K562 (cell line): ENCODE results near the gene PRDM15. TPM values are rescaled to one million over a fixed set of nuclear protein-coding genes. Genes with fewer than 3 reads are reported as not detected.

Source experiments
- ATAC-seq: fragments of 200-7000 bp; cut with Tn5 transposase; 3 replicates; pipeline ENCODE4 v1.9.1; 2020; ENCODE audit warnings: moderate library complexity
- BruUV-seq: library from RNA; stranded (reverse); fragments of 400-500 nt; replicated peaks from 2 replicates; lab custom pipeline; 2021; lab: Mats Ljungman, UMichigan
- CTCF ChIA-PET: fragments of 300-600 bp; formaldehyde crosslinking; extraction: SDS; loops from one replicate; lab custom pipeline; 2021; ENCODE audit warnings: low intra/inter-chr PET ratio; lab: Yijun Ruan, JAX
- POLR2A ChIA-PET: fragments of 300-600, 350-650 bp; sonication (Branson Sonifier 250); formaldehyde crosslinking; extraction: SDS; loops from one replicate; lab custom pipeline; 2021; ENCODE audit warnings: antibody characterized with exemption, inconsistent platforms; lab: Yijun Ruan, JAX
- DNase-seq, 4 experiments: peaks; one replicate each; pipeline versions ENCODE4 v3.0.0 to v3.0.0-alpha.2; 2011 to 2018; ENCODE audit warnings: low spot score in 3 of 4, mixed read lengths in 3 of 4; ENCODE audit errors: extremely low read depth in 1 of 4
- FAIRE-seq: peaks from 2 replicates; lab custom pipeline; 2011; peaks lifted over from hg19 to GRCh38; lab: Jason Lieb, UNC
- H2AFZ ChIP-seq: 2 replicates; pipeline ENCODE4 v1.6.0; 2011; ENCODE audit warnings: low read depth, low read length, control low read depth, inconsistent platforms
- H3K27ac ChIP-seq: fragments of 200-600 bp; 3 replicates; pipeline ENCODE4 v1.8.0; 2011; ENCODE audit warnings: low read depth, mild to moderate bottlenecking, control low read depth, inconsistent platforms, low read length, moderate library complexity, mixed read lengths; ENCODE audit errors: extremely low read depth
- H3K27me3 ChIP-seq, 2 experiments: fragments of 300-600 bp in 1 of 2; 2 replicates in 1 of 2; 3 replicates in 1 of 2; pipeline versions ENCODE4 v1.6.0 to v1.8.0; 2011; ENCODE audit warnings: inconsistent platforms in 2 of 2, low read length in 2 of 2, mild to moderate bottlenecking in 1 of 2, mixed read lengths in 1 of 2, moderate library complexity in 1 of 2; ENCODE audit not compliant: control insufficient read depth in 2 of 2, insufficient read depth in 2 of 2
- H3K36me3 ChIP-seq: fragments of 300-600 bp; 3 replicates; pipeline ENCODE4 v1.8.0; 2011; ENCODE audit warnings: mild to moderate bottlenecking, low read length, inconsistent platforms; ENCODE audit not compliant: control insufficient read depth, insufficient read depth
- H3K4me1 ChIP-seq, 2 experiments: fragments of 200-600 bp in 1 of 2; replicated peaks in 1 of 2; 2 replicates in 1 of 2; 3 replicates in 1 of 2; pipeline versions ENCODE4 v1.5.1 to v1.8.0; 2011; ENCODE audit warnings: inconsistent platforms in 2 of 2, low read length in 2 of 2, mild to moderate bottlenecking in 1 of 2, mixed read lengths in 1 of 2, moderate library complexity in 1 of 2; ENCODE audit not compliant: control insufficient read depth in 2 of 2, insufficient read depth in 2 of 2
- H3K4me2 ChIP-seq: 2 replicates; pipeline ENCODE4 v1.6.1; 2011; ENCODE audit warnings: low read length, control low read depth, inconsistent platforms, mixed read lengths; ENCODE audit not compliant: insufficient read depth
- H3K4me3 ChIP-seq: fragments of 200-600 bp; sonication (generic), shearing (Covaris generic); 2 replicates; pipeline ENCODE4 v1.5.1; 2016; ENCODE audit warnings: control low read depth, inconsistent platforms
- H3K79me2 ChIP-seq: fragments of 200-600 bp; 3 replicates; pipeline ENCODE4 v1.8.0; 2011; ENCODE audit warnings: low read length, inconsistent platforms; ENCODE audit not compliant: control insufficient read depth, insufficient read depth
- H3K9ac ChIP-seq, 2 experiments: 2 replicates each; pipeline versions ENCODE4 v1.6.0 to v1.6.1; 2011; ENCODE audit warnings: low read depth in 2 of 2, low read length in 2 of 2, control low read depth in 1 of 2, inconsistent platforms in 1 of 2, mild to moderate bottlenecking in 1 of 2, mixed read lengths in 1 of 2; ENCODE audit not compliant: insufficient read depth in 1 of 2
- H3K9me1 ChIP-seq: one replicate; pipeline ENCODE4 v1.6.0; 2011; ENCODE audit warnings: inconsistent platforms, mild to moderate bottlenecking, low read length, moderate library complexity; ENCODE audit not compliant: control insufficient read depth, insufficient read depth
- H3K9me3 ChIP-seq: replicated peaks from 2 replicates; pipeline ENCODE4 v1.5.1; 2011; ENCODE audit warnings: low read depth, low read length, inconsistent platforms; ENCODE audit not compliant: control insufficient read depth, insufficient read depth
- H4K20me1 ChIP-seq: replicated peaks from 2 replicates; pipeline ENCODE4 v1.6.1; 2011; ENCODE audit warnings: low read length, inconsistent platforms, mixed read lengths; ENCODE audit not compliant: control insufficient read depth, insufficient read depth
- CEBPB ChIP-seq: fragments of 450-650 bp; IDR thresholded peaks from 2 replicates; pipeline ENCODE4 v1.6.1; 2016; ENCODE audit warnings: missing genetic modification characterization, missing compliant biosample characterization
- ELF2 ChIP-seq: fragments of 250-450 bp; sonication (Bioruptor Pico); IDR thresholded peaks from 2 replicates; pipeline ENCODE4 v1.5.0; 2021; ENCODE audit warnings: mild to moderate bottlenecking
- HDGF ChIP-seq: fragments of 450-650 bp; IDR thresholded peaks from 2 replicates; pipeline ENCODE4 v1.6.1; 2016
- HMGN3 ChIP-seq: IDR thresholded peaks from 2 replicates; pipeline ENCODE4 v1.6.1; 2011; ENCODE audit warnings: borderline replicate concordance, low read depth, mild to moderate bottlenecking, mixed read lengths, low read length; ENCODE audit not compliant: insufficient read length; ENCODE audit errors: extremely low read depth
- PHTF2 ChIP-seq: fragments of 250-450 bp; sonication (Bioruptor Pico); IDR thresholded peaks from 2 replicates; pipeline ENCODE4 v1.5.0; 2021; ENCODE audit warnings: mild to moderate bottlenecking
- PURB ChIP-seq: sonication (generic); formaldehyde crosslinking; IDR thresholded peaks from 2 replicates; pipeline ENCODE4 v1.9.0; 2021; ENCODE audit warnings: low read depth, mild to moderate bottlenecking, missing genetic modification reagents
- TCF7 ChIP-seq: sonication (generic); IDR thresholded peaks from 2 replicates; pipeline ENCODE4 v1.6.1; 2016; ENCODE audit warnings: antibody characterized with exemption, borderline replicate concordance
- ZFP30 ChIP-seq: fragments of 250-450 bp; sonication (Bioruptor Pico); IDR thresholded peaks from 2 replicates; pipeline ENCODE4 v1.8.0; 2022; ENCODE audit warnings: moderate library complexity, mild to moderate bottlenecking, inconsistent platforms, borderline replicate concordance
- ZNF165 ChIP-seq: fragments of 250-450 bp; sonication (Bioruptor Pico); IDR thresholded peaks from 2 replicates; pipeline ENCODE4 v1.4.0; 2020; ENCODE audit warnings: borderline replicate concordance
- ZNF668 ChIP-seq: fragments of 250-450 bp; sonication (Bioruptor Pico); IDR thresholded peaks from 2 replicates; pipeline ENCODE4 v1.8.0; 2022; ENCODE audit warnings: mild to moderate bottlenecking, inconsistent platforms
- ZNF76 ChIP-seq: fragments of 250-450 bp; sonication (Bioruptor Pico); IDR thresholded peaks from 2 replicates; pipeline ENCODE4 v1.4.0; 2020; ENCODE audit warnings: mild to moderate bottlenecking, moderate library complexity, borderline replicate concordance
- ZNF79 ChIP-seq: fragments of 250-450 bp; sonication (Bioruptor Pico); IDR thresholded peaks from 2 replicates; pipeline ENCODE4 v1.4.0; 2020; ENCODE audit warnings: low read depth, mild to moderate bottlenecking, moderate library complexity
- ZSCAN29 ChIP-seq: fragments of 450-650 bp; IDR thresholded peaks from 2 replicates; pipeline ENCODE4 v1.6.1; 2017
- WGBS: fragments of 100-300 bp; shearing (Covaris generic); methylation state at CpG from one replicate; pipeline ENCODE4 v1.1.6; 2016; ENCODE audit warnings: low coverage, mixed read lengths; ENCODE audit not compliant: insufficient coverage; ENCODE audit errors: missing lambda C conversion rate; 5-methylcytosine and 5-hydroxymethylcytosine counted together
- in situ Hi-C: fragments of 300-500 bp; cut with MboI; formaldehyde crosslinking; loops from 4 replicates; pipeline ENCODE4 v1.15.0; 2018; ENCODE audit warnings: inconsistent platforms, mixed read lengths
- intact Hi-C: fragments of 100-400 bp; cut with micrococcal nuclease; formaldehyde crosslinking; loops from 2 replicates; pipeline ENCODE4 v1.14.2; 2022
- polyA plus RNA-seq, 8 experiments: library from polyadenylated mRNA; depleted of rRNA in 4 of 8; stranded (reverse) in 5 of 8; unstranded in 3 of 8; fragments of >200 nt; fragmentation: Nextera tagmentation in 2 of 8; fragmentation: Illumina TruSeq in 1 of 8; extraction: Ambion mirVana in 2 of 8; extraction: Trizol in 1 of 8; gene quantifications; 2 replicates each; pipeline versions ENCODE4 v1.2.1 to v1.2.3, GENCODE V29; 2011 to 2014; ENCODE audit warnings: inconsistent platforms in 1 of 8, missing spikeins in 1 of 8
- total RNA-seq, 7 experiments: library from RNA; depleted of rRNA in 6 of 7; stranded (reverse); fragments of >200 nt in 6 of 7; fragmentation: Illumina TruSeq in 2 of 7; extraction: Trizol in 2 of 7; gene quantifications; 2 replicates each; pipeline versions ENCODE4 v1.2.1 to v1.2.3, GENCODE V29; 2011 to 2021; ENCODE audit warnings: low replicate concordance in 1 of 7
- TF ChIP-seq, protein P1 (sequence below): fragments of 150-350 bp; IDR thresholded peaks from 2 replicates; pipeline ENCODE4 v1.6.1; 2014; ENCODE audit warnings: low read depth, mild to moderate bottlenecking, low read length, borderline replicate concordance
- TF ChIP-seq, protein P2 (sequence below): sonication (generic); formaldehyde crosslinking; IDR thresholded peaks from 2 replicates; pipeline ENCODE4 v1.5.0; 2020; ENCODE audit warnings: missing genetic modification reagents
- TF ChIP-seq, protein P3 (sequence below): fragments of 250-450 bp; sonication (Bioruptor Pico); IDR thresholded peaks from 2 replicates; pipeline ENCODE4 v1.8.0; 2022; ENCODE audit warnings: moderate library complexity, mild to moderate bottlenecking, inconsistent platforms

PRDM15 gene
- total and polyA plus RNA-seq, 9 of the 15 experiments (the other 6 are each of a cell fraction or from before 2014, with no cell fraction given), result 0.93 to 9.2 (median 6.2) TPM

DNA sequence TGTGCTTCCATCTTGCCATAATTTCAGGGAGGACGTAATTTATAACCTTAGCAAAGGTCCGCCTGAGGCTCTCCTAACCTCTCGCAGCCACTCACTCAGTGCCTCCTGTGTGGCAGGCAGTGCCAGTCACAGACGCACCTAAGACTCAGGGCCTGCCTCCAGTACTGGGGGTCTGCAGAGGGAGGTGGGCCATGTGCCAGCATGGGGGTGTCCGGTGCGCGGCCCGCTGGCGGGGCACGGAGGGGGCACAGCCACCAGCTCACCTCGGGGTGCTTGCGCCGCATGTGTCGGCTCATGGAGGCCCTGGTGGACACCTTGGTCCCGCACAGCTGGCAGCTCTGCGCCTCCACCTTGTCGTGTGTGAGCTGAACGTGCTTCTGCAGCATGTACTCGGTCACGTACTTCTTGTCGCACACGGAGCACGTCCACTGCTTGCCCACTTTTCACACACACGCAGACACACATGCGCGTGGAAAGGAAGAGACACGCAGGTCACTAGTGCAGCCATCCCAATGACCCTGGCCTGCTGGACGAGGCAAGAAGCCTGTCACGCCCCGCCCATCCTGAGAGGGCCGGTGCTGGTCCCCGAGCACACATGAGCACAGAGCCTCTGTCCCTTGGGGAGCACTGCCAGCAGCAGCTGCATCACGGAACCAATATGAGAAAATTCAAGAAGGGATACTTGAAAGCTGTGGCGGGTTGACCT, 69.1 kb downstream of the PRDM15 start (continued):
- TF ChIP-seq, protein P1, sequence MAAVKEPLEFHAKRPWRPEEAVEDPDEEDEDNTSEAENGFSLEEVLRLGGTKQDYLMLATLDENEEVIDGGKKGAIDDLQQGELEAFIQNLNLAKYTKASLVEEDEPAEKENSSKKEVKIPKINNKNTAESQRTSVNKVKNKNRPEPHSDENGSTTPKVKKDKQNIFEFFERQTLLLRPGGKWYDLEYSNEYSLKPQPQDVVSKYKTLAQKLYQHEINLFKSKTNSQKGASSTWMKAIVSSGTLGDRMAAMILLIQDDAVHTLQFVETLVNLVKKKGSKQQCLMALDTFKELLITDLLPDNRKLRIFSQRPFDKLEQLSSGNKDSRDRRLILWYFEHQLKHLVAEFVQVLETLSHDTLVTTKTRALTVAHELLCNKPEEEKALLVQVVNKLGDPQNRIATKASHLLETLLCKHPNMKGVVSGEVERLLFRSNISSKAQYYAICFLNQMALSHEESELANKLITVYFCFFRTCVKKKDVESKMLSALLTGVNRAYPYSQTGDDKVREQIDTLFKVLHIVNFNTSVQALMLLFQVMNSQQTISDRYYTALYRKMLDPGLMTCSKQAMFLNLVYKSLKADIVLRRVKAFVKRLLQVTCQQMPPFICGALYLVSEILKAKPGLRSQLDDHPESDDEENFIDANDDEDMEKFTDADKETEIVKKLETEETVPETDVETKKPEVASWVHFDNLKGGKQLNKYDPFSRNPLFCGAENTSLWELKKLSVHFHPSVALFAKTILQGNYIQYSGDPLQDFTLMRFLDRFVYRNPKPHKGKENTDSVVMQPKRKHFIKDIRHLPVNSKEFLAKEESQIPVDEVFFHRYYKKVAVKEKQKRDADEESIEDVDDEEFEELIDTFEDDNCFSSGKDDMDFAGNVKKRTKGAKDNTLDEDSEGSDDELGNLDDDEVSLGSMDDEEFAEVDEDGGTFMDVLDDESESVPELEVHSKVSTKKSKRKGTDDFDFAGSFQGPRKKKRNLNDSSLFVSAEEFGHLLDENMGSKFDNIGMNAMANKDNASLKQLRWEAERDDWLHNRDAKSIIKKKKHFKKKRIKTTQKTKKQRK, result no peak
- TF ChIP-seq ZNF79 (CRISPR knock-in tag) (no peak), ZSCAN29 (no peak)

DNA sequence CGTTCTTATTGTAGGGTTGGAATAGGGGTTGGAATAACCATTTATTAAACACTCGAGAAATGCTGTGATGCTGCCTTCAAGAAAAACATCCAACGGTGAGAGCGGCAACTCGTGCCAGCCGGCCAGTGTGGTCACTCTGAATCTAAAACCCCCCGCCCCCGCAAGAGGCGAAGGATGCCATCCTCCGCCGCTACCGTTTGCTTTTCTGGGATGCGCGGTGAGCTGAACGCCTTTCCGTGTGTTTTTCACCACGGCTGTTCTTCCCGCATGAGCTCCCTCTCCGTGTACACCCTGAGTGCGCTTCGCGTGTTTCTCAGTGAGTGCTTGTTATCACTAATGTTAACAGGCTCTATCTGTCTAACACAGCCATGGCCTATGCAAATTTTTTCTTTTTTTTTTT, 70.3 kb downstream of the PRDM15 start:
- H2AFZ ChIP-seq, result no peak overlapping the region
- intact Hi-C loops (no loop called here), in situ Hi-C loops (no loop called here)
- DNase-seq (no peak), FAIRE-seq (no peak), ATAC-seq (no peak)
- H3K9me1 ChIP-seq, result peaks cover 4% of the 10 kb centered on the region
- H3K79me2 ChIP-seq, result no peaks in the 10 kb centered on the region
- H3K27ac ChIP-seq, result no peak overlapping the region
- ChIA-PET CTCF (no interaction called here), POLR2A (interaction anchor here (0.6 to 0.9 kb wide), 2 partner anchors 16 to 226 kb away, joined by 3 read pairs; no protein-coding TSS in a partner anchor)
- no peak overlapping the region for H3K4me3 ChIP-seq
- no TSS peak for BruUV-seq
- peaks cover 32% of the 10 kb centered on the region; the same call in 1 of the 3 replicates for H3K36me3 ChIP-seq
- WGBS, result 86% methylated on average over 21 of the region's 22 CpGs
- no peak overlapping the region for H3K9ac ChIP-seq
- no peaks in the 10 kb centered on the region for H3K9me3 ChIP-seq
- no peaks in the 10 kb centered on the region for H3K27me3 ChIP-seq
- no peak overlapping the region for H3K4me2 ChIP-seq
- H4K20me1 ChIP-seq, result no peaks in the 10 kb centered on the region
- peaks cover 0 to 3% of the 10 kb centered on the region in 2 experiments; a peak in 1 of 5 replicates for H3K4me1 ChIP-seq
- TF ChIP-seq HDGF (no peak), ZFP30 (CRISPR knock-in tag) (no peak), ELF2 (CRISPR knock-in tag) (no peak), ZNF668 (CRISPR knock-in tag) (no peak), TCF7 (no peak), ZNF165 (CRISPR knock-in tag) (no peak), HMGN3 (no peak), ZNF76 (CRISPR knock-in tag) (no peak), CEBPB (tag) (no peak), PHTF2 (CRISPR knock-in tag) (no peak), PURB (CRISPR knock-in tag) (no peak)
- TF ChIP-seq, protein P2, sequence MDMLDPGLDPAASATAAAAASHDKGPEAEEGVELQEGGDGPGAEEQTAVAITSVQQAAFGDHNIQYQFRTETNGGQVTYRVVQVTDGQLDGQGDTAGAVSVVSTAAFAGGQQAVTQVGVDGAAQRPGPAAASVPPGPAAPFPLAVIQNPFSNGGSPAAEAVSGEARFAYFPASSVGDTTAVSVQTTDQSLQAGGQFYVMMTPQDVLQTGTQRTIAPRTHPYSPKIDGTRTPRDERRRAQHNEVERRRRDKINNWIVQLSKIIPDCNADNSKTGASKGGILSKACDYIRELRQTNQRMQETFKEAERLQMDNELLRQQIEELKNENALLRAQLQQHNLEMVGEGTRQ, result no peak
- TF ChIP-seq, protein P3, sequence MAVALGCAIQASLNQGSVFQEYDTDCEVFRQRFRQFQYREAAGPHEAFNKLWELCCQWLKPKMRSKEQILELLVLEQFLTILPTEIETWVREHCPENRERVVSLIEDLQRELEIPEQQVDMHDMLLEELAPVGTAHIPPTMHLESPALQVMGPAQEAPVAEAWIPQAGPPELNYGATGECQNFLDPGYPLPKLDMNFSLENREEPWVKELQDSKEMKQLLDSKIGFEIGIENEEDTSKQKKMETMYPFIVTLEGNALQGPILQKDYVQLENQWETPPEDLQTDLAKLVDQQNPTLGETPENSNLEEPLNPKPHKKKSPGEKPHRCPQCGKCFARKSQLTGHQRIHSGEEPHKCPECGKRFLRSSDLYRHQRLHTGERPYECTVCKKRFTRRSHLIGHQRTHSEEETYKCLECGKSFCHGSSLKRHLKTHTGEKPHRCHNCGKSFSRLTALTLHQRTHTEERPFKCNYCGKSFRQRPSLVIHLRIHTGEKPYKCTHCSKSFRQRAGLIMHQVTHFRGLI, result no peak
